Parietal lobe (tissue), 1 donor: ENCODE measurements around the gene NCAPG. TPM values are rescaled to one million over a fixed set of nuclear protein-coding genes. Genes with fewer than 3 reads are reported as not detected.

Source experiments
- total RNA-seq: library from RNA; depleted of rRNA; stranded (reverse); fragments of >200 nt; gene quantifications from one replicate; pipeline ENCODE4 v1.2.3, GENCODE V29; 2014

NCAPG gene, protein sequence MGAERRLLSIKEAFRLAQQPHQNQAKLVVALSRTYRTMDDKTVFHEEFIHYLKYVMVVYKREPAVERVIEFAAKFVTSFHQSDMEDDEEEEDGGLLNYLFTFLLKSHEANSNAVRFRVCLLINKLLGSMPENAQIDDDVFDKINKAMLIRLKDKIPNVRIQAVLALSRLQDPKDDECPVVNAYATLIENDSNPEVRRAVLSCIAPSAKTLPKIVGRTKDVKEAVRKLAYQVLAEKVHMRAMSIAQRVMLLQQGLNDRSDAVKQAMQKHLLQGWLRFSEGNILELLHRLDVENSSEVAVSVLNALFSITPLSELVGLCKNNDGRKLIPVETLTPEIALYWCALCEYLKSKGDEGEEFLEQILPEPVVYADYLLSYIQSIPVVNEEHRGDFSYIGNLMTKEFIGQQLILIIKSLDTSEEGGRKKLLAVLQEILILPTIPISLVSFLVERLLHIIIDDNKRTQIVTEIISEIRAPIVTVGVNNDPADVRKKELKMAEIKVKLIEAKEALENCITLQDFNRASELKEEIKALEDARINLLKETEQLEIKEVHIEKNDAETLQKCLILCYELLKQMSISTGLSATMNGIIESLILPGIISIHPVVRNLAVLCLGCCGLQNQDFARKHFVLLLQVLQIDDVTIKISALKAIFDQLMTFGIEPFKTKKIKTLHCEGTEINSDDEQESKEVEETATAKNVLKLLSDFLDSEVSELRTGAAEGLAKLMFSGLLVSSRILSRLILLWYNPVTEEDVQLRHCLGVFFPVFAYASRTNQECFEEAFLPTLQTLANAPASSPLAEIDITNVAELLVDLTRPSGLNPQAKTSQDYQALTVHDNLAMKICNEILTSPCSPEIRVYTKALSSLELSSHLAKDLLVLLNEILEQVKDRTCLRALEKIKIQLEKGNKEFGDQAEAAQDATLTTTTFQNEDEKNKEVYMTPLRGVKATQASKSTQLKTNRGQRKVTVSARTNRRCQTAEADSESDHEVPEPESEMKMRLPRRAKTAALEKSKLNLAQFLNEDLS
- 13.8 TPM for total RNA-seq

DNA sequence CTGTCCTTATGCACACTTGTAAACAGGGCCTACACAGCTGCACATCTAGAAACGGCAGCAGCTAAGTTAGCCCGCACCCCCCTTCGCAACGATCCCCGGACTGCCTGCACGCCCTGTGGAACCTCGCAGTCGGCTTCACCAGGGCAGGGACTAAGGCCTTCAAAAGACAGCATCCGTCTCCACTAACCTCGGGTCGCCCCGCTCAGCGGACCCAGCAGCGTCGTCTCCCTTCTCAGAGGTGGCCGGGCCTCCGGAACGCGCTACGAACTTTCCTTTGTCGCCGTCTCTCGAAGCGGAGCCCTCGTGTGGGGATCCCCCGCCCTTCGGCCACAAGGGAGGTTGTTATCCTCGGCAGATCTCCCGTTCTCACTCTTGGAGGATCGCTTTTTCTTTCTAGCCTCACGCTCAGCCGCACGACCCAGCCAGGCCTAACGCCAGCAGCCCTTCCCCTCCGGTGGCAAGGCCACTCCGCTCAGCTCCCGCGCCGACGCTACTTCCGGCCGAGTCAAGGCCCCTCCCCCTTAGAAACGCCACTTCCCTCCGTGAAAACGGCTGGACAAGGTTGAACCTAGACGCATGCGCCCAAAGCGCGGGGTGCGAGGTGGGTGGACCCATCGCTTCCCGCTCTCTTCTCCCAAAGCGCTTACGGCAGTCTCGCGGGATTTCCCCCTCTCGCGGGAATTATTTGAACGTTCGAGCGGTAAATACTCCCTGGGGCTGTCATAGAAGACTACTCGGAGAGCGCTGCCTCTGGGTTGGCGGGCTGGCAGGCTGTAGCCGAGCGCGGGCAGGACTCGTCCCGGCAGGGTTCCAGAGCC, at the start of gene NCAPG, which contains the start of gene DCAF16:
Gene NCAPG, plus strand, starts transcription at position 720 of the 818 bp plus-strand sequence. CDS start 99 bp downstream, outside the sequence.
Gene DCAF16, minus strand, starts transcription at position 498 of the 818 bp plus-strand sequence. CDS start 6,616 bp downstream, outside the sequence.

DNA sequence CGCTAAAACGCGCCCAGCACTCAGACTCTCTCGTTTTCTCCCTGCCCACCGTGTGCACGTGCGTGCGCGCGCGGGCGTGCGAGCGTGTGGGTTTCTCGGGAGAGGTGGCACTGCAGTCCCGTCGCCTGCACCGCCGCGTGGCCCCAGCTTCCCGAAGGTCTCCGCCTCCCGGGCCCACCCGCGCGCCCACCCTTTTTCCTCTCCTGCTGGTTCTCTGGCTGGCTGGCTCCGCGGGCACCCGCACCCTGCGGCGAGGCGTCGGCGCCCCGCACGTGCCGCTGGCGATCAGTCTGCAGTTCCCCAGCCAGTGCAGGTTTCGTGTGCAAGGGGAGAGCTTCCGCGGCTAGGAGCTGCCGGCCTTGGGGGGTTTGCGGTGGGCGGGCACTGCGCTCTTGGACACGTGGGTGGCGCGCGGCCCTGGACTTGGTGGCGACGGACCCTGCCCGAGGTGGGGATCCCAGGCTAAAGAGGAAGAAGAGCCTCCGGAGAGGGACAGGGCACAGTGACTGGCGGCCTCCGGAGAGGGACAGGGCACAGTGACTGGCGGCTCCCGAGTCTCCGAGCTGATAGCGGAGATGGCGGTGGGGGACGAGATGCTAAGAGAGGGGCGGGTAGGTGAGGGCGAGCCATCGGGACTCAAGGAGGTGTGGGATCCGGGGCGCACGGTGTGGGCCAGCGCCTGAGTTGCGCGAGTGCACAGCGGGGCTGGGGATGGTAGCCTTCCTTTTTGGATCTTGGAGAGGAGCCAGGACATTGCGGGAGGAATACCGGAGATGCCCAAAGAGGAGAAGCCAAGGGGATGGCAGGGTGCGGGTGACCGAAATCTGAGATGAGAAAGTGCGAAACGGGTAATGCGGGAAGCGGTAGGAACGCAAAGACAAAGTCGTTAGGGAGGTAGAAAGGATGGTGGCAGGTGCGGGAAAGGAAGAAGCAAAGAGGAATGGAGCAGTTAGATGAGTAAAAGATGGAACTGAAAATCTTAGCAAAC, 29.2 kb upstream of the NCAPG start, which contains the start of gene FAM184B:
Gene FAM184B, minus strand, starts transcription at position 322 of the 988 bp plus-strand sequence. CDS start 322 bp downstream, outside the sequence.

Other genes starting within 250 kb of the NCAPG start
- 44.8 TPM for gene LAP3, start 233.8 kb upstream of the NCAPG start, total RNA-seq
- gene MED28, start 196.3 kb upstream of the NCAPG start, total RNA-seq = 43.5 TPM
- 3.1 TPM for gene FAM184B, start 29.4 kb upstream of the NCAPG start, total RNA-seq
- gene DCAF16, start 222 bp upstream of the NCAPG start, total RNA-seq = 51.6 TPM
- 87.3 TPM for gene LCORL, start 210.8 kb downstream of the NCAPG start, total RNA-seq